Vagina (tissue), 2 donors: ENCODE data around the gene GM2A. TPM values are rescaled to one million over a fixed set of nuclear protein-coding genes. Genes with fewer than 3 reads are reported as not detected.

Experiments used
- DNase-seq, 2 donors: peaks; one replicate each; pipeline ENCODE4 v3.0.0-alpha.2; 2017; ENCODE audit errors: extremely low spot score in 2 of 2
- H3K27ac ChIP-seq: fragments of 200-600 bp; sonication (generic); one replicate; pipeline ENCODE4 v1.5.1; 2019
- H3K27me3 ChIP-seq: fragments of 200-600 bp; sonication (generic); one replicate; pipeline ENCODE4 v1.5.1; 2019
- H3K36me3 ChIP-seq, 2 donors: fragments of 200-600 bp; sonication (generic); one replicate each; pipeline ENCODE4 v1.5.1; 2017 to 2019
- H3K4me1 ChIP-seq: fragments of 200-600 bp; sonication (generic); one replicate; pipeline ENCODE4 v1.5.1; 2019
- H3K4me3 ChIP-seq, 2 donors: fragments of 200-600 bp; sonication (generic); 1 replicate in 1 of 2; 2 replicates in 1 of 2; pipeline ENCODE4 v1.5.1; 2016 to 2019
- H3K9me3 ChIP-seq: fragments of 200-600 bp; sonication (generic); one replicate; pipeline ENCODE4 v1.5.1; 2019
- CTCF ChIP-seq, 3 experiments: fragments of 450-650 bp in 2 of 3; fragments of 200-600 bp in 1 of 3; sonication (generic) in 1 of 3; IDR thresholded peaks; one replicate each; pipeline ENCODE4 v1.5.1; 2017 to 2019; ENCODE audit warnings: antibody characterized with exemption in 3 of 3, mild to moderate bottlenecking in 2 of 3, moderate library complexity in 2 of 3
- POLR2A ChIP-seq, 2 donors: fragments of 450-650 bp; IDR thresholded peaks; one replicate each; pipeline ENCODE4 v1.6.1; 2017; ENCODE audit warnings: antibody characterized with exemption in 2 of 2, mild to moderate bottlenecking in 2 of 2, moderate library complexity in 2 of 2
- POLR2AphosphoS5 ChIP-seq, 2 donors: sonication (generic); formaldehyde crosslinking; IDR thresholded peaks; one replicate each; pipeline ENCODE4 v1.9.0; 2017; ENCODE audit warnings: antibody characterized with exemption in 2 of 2, mild to moderate bottlenecking in 2 of 2, low read depth in 1 of 2; ENCODE audit not compliant: insufficient read depth in 1 of 2
- intact Hi-C: fragments of 100-400 bp; cut with DNase I; formaldehyde crosslinking; loops from one replicate; pipeline ENCODE4 v1.15.1; 2023
- total RNA-seq: library from RNA; depleted of rRNA; stranded (reverse); fragments of >200 nt; gene quantifications from one replicate; pipeline ENCODE4 v1.2.3, GENCODE V29; 2016

The GM2A gene
- total RNA-seq, 1 donor from 2014 or later, result 71.7 TPM

- TF ChIP-seq CTCF (IDR thresholded peaks at IDR 0.05), result no peak
- no peak for TF ChIP-seq POLR2A (IDR thresholded peaks at IDR 0.05)
- TF ChIP-seq POLR2AphosphoS5 (IDR thresholded peaks at IDR 0.05; ENCODE audit: insufficient read depth in 1 of 2, low read depth in 1 of 2), result no peak
- Histone ChIP-seq H3K4me1 (peaks cover 63% of the 10 kb centered on the region), H3K4me3 (no peak overlapping the region), H3K36me3 (no peaks in the 10 kb centered on the region), H3K27me3 (no peaks in the 10 kb centered on the region), H3K27ac (no peak overlapping the region), H3K9me3 (no peaks in the 10 kb centered on the region)
- intact Hi-C loops, result no loop called here
- no peak for DNase-seq
Observed at GRCh38 chr5:151255621-151256286, 2.8 kb downstream of the GM2A start.

- H3K4me1 ChIP-seq, result peaks cover 63% of the 10 kb centered on the region
- H3K9me3 ChIP-seq, result no peaks in the 10 kb centered on the region
- H3K4me3 ChIP-seq, result no peak overlapping the region
- H3K27me3 ChIP-seq, result no peaks in the 10 kb centered on the region
- DNase-seq, result no peak
- TF ChIP-seq POLR2A (IDR thresholded peaks at IDR 0.05), result no peak
- TF ChIP-seq POLR2AphosphoS5 (IDR thresholded peaks at IDR 0.05; ENCODE audit: insufficient read depth in 1 of 2, low read depth in 1 of 2), result no peak
- no peak for TF ChIP-seq CTCF (IDR thresholded peaks at IDR 0.05)
- H3K27ac ChIP-seq, result peak overlapping the region; percentile 62
- intact Hi-C loops, result no loop called here
- H3K36me3 ChIP-seq, result peaks cover 0 to 5% of the 10 kb centered on the region in 2 donors
Observed at GRCh38 chr5:151257731-151258181, 4.8 kb downstream of the GM2A start.

GRCh38 chr5:151258201-151258611, 5.2 kb downstream of the GM2A start:
- no peak for DNase-seq
- intact Hi-C loops, result no loop called here
- Histone ChIP-seq H3K36me3 (peaks cover 0 to 5% of the 10 kb centered on the region in 2 donors), H3K4me1 (peaks cover 63% of the 10 kb centered on the region), H3K9me3 (no peaks in the 10 kb centered on the region), H3K27ac (peak overlapping the region; percentile 22), H3K27me3 (no peaks in the 10 kb centered on the region), H3K4me3 (no peak overlapping the region)
- TF ChIP-seq CTCF (IDR thresholded peaks at IDR 0.05), result no peak
- no peak for TF ChIP-seq POLR2AphosphoS5 (IDR thresholded peaks at IDR 0.05; ENCODE audit: insufficient read depth in 1 of 2, low read depth in 1 of 2)
- TF ChIP-seq POLR2A (IDR thresholded peaks at IDR 0.05), result no peak

GRCh38 chr5:151258816-151259215, 5.8 kb downstream of the GM2A start:
- intact Hi-C loops, result no loop called here
- TF ChIP-seq CTCF (IDR thresholded peaks at IDR 0.05) (no peak), POLR2AphosphoS5 (IDR thresholded peaks at IDR 0.05; ENCODE audit: insufficient read depth in 1 of 2, low read depth in 1 of 2) (no peak), POLR2A (IDR thresholded peaks at IDR 0.05) (no peak)
- H3K4me3 ChIP-seq, result no peak overlapping the region
- no peaks in the 10 kb centered on the region for H3K27me3 ChIP-seq
- peaks cover 61% of the 10 kb centered on the region for H3K4me1 ChIP-seq
- peak overlapping the region; percentile 22 for H3K27ac ChIP-seq
- DNase-seq, result no peak
- no peaks in the 10 kb centered on the region for H3K9me3 ChIP-seq
- peaks cover 0 to 5% of the 10 kb centered on the region in 2 donors for H3K36me3 ChIP-seq

- no peak overlapping the region for H3K27ac ChIP-seq
- no peaks in the 10 kb centered on the region for H3K27me3 ChIP-seq
- peaks cover 0 to 5% of the 10 kb centered on the region in 2 donors for H3K36me3 ChIP-seq
- H3K4me3 ChIP-seq, result no peak overlapping the region
- no peaks in the 10 kb centered on the region for H3K9me3 ChIP-seq
- TF ChIP-seq CTCF (IDR thresholded peaks at IDR 0.05) (no peak), POLR2A (IDR thresholded peaks at IDR 0.05) (no peak), POLR2AphosphoS5 (IDR thresholded peaks at IDR 0.05; ENCODE audit: insufficient read depth in 1 of 2, low read depth in 1 of 2) (no peak)
- no peak for DNase-seq
- peaks cover 52% of the 10 kb centered on the region for H3K4me1 ChIP-seq
- intact Hi-C loops, result no loop called here
Observed at GRCh38 chr5:151259931-151260330, 6.9 kb downstream of the GM2A start.
